ENCODE results near the gene EMC9. TPM values are rescaled to one million over a fixed set of nuclear protein-coding genes. Genes with fewer than 3 reads are reported as not detected.

The EMC9 gene
- total and polyA plus RNA-seq, 9 donors = 5.1 to 30.7 (median 17.3) TPM

- H3K4me3 ChIP-seq = peak overlapping the region; percentile 83
Observed at GRCh38 chr14:24136684-24137528, 4.5 kb downstream of the EMC9 start.

GRCh38 chr14:24135834-24136683, 5.3 kb downstream of the EMC9 start, which contains the start of gene PSME1:
Gene PSME1 (plus strand): TSS chr14:24136194. CDS start chr14:24136263, 69 bp downstream.
- peaks cover 11% of the 10 kb centered on the region for H3K4me1 ChIP-seq (ENCODE audit: insufficient read depth)
- no peaks in the 10 kb centered on the region for H3K9me3 ChIP-seq
- H3K4me3 ChIP-seq = peak within 1 kb of the TSS; percentile 83
- H3K36me3 ChIP-seq = no peaks in the 10 kb centered on the region
- H3K27me3 ChIP-seq = no peaks in the 10 kb centered on the region
- WGBS, 3 donors = 0 to 2% (median 0%) methylated on average over 39 to 75 of the region's 75 CpGs
- TF ChIP-seq POLR2A (IDR thresholded peaks at IDR 0.05) = peak; percentile 66
- no peak for TF ChIP-seq EP300 (IDR thresholded peaks at IDR 0.05)
- H3K27ac ChIP-seq = peak within 1 kb of the TSS; percentile 88 to 92
- intact Hi-C loops (cut with DNase I) = no loop called here
- peak; percentile 94 to 96 (median 95) for DNase-seq

More at GRCh38 chr14:24136684-24137528, 4.5 kb downstream of the EMC9 start:
- TF ChIP-seq EP300 (IDR thresholded peaks at IDR 0.05) (no peak), POLR2A (IDR thresholded peaks at IDR 0.05) (no peak), CTCF (IDR thresholded peaks at IDR 0.05) (no peak)
- intact Hi-C loops (cut with DNase I) = no loop called here
- Histone ChIP-seq H3K9me3 (no peaks in the 10 kb centered on the region), H3K27ac (peak overlapping the region; percentile 88 to 92), H3K27me3 (no peaks in the 10 kb centered on the region), H3K36me3 (no peaks in the 10 kb centered on the region), H3K4me1 (ENCODE audit: insufficient read depth) (peaks cover 11% of the 10 kb centered on the region)
- peak in 1 of 5 donors; percentile 40 for DNase-seq
- 27 to 32% (median 30%) methylated on average over 13 of the region's 13 CpGs for WGBS, 3 donors

GRCh38 chr14:24135584-24135833, 5.9 kb downstream of the EMC9 start:
- 2 to 4% (median 2%) methylated on average over 9 of the region's 9 CpGs for WGBS, 3 donors
- Histone ChIP-seq H3K27ac (peak overlapping the region in 1 of 2 donors; percentile 43), H3K36me3 (no peaks in the 10 kb centered on the region), H3K9me3 (no peaks in the 10 kb centered on the region), H3K27me3 (no peaks in the 10 kb centered on the region), H3K4me1 (ENCODE audit: insufficient read depth) (peaks cover 11% of the 10 kb centered on the region), H3K4me3 (peak overlapping the region; percentile 83)
- intact Hi-C loops (cut with DNase I) = no loop called here
- no peak for TF ChIP-seq POLR2A (IDR thresholded peaks at IDR 0.05)
- no peak for DNase-seq

- Histone ChIP-seq H3K9me3 (no peaks in the 10 kb centered on the region), H3K4me3 (no peak overlapping the region), H3K4me1 (ENCODE audit: insufficient read depth) (peaks cover 7% of the 10 kb centered on the region), H3K27me3 (no peaks in the 10 kb centered on the region), H3K27ac (no peak overlapping the region), H3K36me3 (no peaks in the 10 kb centered on the region)
- intact Hi-C loops (cut with DNase I) = no loop called here
- no peak for DNase-seq
- TF ChIP-seq POLR2A (IDR thresholded peaks at IDR 0.05) = no peak
- no peak for TF ChIP-seq CTCF (IDR thresholded peaks at IDR 0.05)
- no peak for TF ChIP-seq EP300 (IDR thresholded peaks at IDR 0.05)
- WGBS, 3 donors = 90 to 94% (median 93%) methylated on average over 1 of the region's 1 CpG
Observed at GRCh38 chr14:24133735-24134134, 7.7 kb downstream of the EMC9 start.

GRCh38 chr14:24132976-24133375, 8.4 kb downstream of the EMC9 start:
- no peak overlapping the region for H3K4me3 ChIP-seq
- H3K27me3 ChIP-seq = no peaks in the 10 kb centered on the region
- H3K27ac ChIP-seq = no peak overlapping the region
- no peak for DNase-seq
- no peaks in the 10 kb centered on the region for H3K9me3 ChIP-seq
- H3K36me3 ChIP-seq = no peaks in the 10 kb centered on the region
- WGBS, 3 donors = 91 to 98% (median 94%) methylated on average over 2 of the region's 2 CpGs
- peaks cover 7% of the 10 kb centered on the region for H3K4me1 ChIP-seq (ENCODE audit: insufficient read depth)
- intact Hi-C loops (cut with DNase I) = no loop called here
- TF ChIP-seq EP300 (IDR thresholded peaks at IDR 0.05) = no peak
- no peak for TF ChIP-seq CTCF (IDR thresholded peaks at IDR 0.05)
- TF ChIP-seq POLR2A (IDR thresholded peaks at IDR 0.05) = no peak
